Vagina (tissue), 2 donors: ENCODE data around the gene CCNL1.

Experiments used
- POLR2A ChIP-seq, 2 donors: fragments of 450-650 bp; IDR thresholded peaks; one replicate each; pipeline ENCODE4 v1.6.1; 2017; ENCODE audit warnings: antibody characterized with exemption in 2 of 2, mild to moderate bottlenecking in 2 of 2, moderate library complexity in 2 of 2
- POLR2AphosphoS5 ChIP-seq, 2 donors: sonication (generic); formaldehyde crosslinking; IDR thresholded peaks; one replicate each; pipeline ENCODE4 v1.9.0; 2017; ENCODE audit warnings: antibody characterized with exemption in 2 of 2, mild to moderate bottlenecking in 2 of 2, low read depth in 1 of 2; ENCODE audit not compliant: insufficient read depth in 1 of 2
- TF ChIP-seq, protein P1 (sequence below), 3 experiments: fragments of 450-650 bp in 2 of 3; fragments of 200-600 bp in 1 of 3; sonication (generic) in 1 of 3; IDR thresholded peaks; one replicate each; pipeline ENCODE4 v1.5.1; 2017 to 2019; ENCODE audit warnings: antibody characterized with exemption in 3 of 3, mild to moderate bottlenecking in 2 of 3, moderate library complexity in 2 of 3

DNA sequence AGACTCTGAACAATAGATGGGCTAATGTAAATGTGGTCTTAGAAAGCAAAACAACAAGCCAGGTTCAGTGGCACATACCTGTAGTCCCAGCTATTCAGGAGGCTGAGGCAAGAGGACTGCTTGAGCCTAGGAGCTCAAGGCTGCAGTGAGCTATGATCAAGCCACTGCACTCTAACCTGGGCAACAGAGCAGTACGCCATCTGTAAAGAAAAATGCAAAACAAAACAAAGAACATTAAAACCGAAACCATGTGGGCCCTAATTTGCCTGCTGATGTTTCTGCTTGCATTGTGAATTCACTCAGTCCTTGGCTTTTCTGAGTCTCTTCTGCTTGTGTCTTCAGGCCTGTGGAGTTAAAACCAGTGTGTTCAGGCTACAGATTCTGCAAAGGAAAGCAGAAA is 56.7 kb downstream of the CCNL1 start:
- TF ChIP-seq, protein P1, sequence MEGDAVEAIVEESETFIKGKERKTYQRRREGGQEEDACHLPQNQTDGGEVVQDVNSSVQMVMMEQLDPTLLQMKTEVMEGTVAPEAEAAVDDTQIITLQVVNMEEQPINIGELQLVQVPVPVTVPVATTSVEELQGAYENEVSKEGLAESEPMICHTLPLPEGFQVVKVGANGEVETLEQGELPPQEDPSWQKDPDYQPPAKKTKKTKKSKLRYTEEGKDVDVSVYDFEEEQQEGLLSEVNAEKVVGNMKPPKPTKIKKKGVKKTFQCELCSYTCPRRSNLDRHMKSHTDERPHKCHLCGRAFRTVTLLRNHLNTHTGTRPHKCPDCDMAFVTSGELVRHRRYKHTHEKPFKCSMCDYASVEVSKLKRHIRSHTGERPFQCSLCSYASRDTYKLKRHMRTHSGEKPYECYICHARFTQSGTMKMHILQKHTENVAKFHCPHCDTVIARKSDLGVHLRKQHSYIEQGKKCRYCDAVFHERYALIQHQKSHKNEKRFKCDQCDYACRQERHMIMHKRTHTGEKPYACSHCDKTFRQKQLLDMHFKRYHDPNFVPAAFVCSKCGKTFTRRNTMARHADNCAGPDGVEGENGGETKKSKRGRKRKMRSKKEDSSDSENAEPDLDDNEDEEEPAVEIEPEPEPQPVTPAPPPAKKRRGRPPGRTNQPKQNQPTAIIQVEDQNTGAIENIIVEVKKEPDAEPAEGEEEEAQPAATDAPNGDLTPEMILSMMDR (IDR thresholded peaks at IDR 0.05), result no peak
- no peak for TF ChIP-seq POLR2A (IDR thresholded peaks at IDR 0.05)
- no peak for TF ChIP-seq POLR2AphosphoS5 (IDR thresholded peaks at IDR 0.05; ENCODE audit: insufficient read depth in 1 of 2, low read depth in 1 of 2)
